GM21381 (cell line): Measurements from ENCODE around the gene TEX35.
"Not testable (repeated sequence)": the region's sequence is repeated elsewhere in the genome, so short reads cannot be mapped to it uniquely, and the experiment has no call there.

Source experiments
- ATAC-seq: cut with Tn5 transposase; IDR thresholded peaks from one replicate; pipeline ENCODE4 v1.9.1; 2021; ENCODE audit warnings: mild to moderate bottlenecking, moderate library complexity; ENCODE audit not compliant: unreplicated experiment

The TEX35 gene

GRCh38 chr1:178494569-178494971 lies 18.3 kb upstream of the TEX35 start:
- ATAC-seq, result no peak

- no peak for ATAC-seq
Measured at GRCh38 chr1:178495158-178495557, 17.8 kb upstream of the TEX35 start.

- ATAC-seq, result no peak
Measured at GRCh38 chr1:178495741-178496409, 17.0 kb upstream of the TEX35 start.

- ATAC-seq, result no peak
Measured at GRCh38 chr1:178496410-178497135, 16.3 kb upstream of the TEX35 start, which contains the start of gene CLEC20A. CLEC20A (minus strand) TSS chr1:178496964; CDS start chr1:178496939, 25 bp downstream.

GRCh38 chr1:178497903-178498478 lies 14.9 kb upstream of the TEX35 start:
- ATAC-seq, result no peak

GRCh38 chr1:178498896-178499675 lies 13.8 kb upstream of the TEX35 start:
- ATAC-seq, result no peak

GRCh38 chr1:178500091-178500770 lies 12.7 kb upstream of the TEX35 start:
- no peak for ATAC-seq

GRCh38 chr1:178500936-178501554 lies 11.9 kb upstream of the TEX35 start:
- ATAC-seq, result no peak

- ATAC-seq, result peak; percentile 77
Measured at GRCh38 chr1:178501705-178502329, 11.1 kb upstream of the TEX35 start.

- ATAC-seq, result no peak
Measured at GRCh38 chr1:178502330-178502714, 10.6 kb upstream of the TEX35 start.

- no peak for ATAC-seq
Measured at GRCh38 chr1:178502856-178503255, 10.1 kb upstream of the TEX35 start.

GRCh38 chr1:178503316-178503715 lies 9.6 kb upstream of the TEX35 start:
- ATAC-seq, result not testable (repeated sequence)

GRCh38 chr1:178503849-178504248 lies 9.1 kb upstream of the TEX35 start:
- no peak for ATAC-seq

GRCh38 chr1:178504286-178504685 lies 8.6 kb upstream of the TEX35 start:
- no peak for ATAC-seq

- no peak for ATAC-seq
Measured at GRCh38 chr1:178506177-178506576, 6.7 kb upstream of the TEX35 start.

- no peak for ATAC-seq
Measured at GRCh38 chr1:178506669-178507068, 6.2 kb upstream of the TEX35 start.

GRCh38 chr1:178509414-178510007 lies 3.4 kb upstream of the TEX35 start:
- ATAC-seq, result no peak

GRCh38 chr1:178510155-178510554 lies 2.8 kb upstream of the TEX35 start:
- ATAC-seq, result no peak

GRCh38 chr1:178513278-178513983 lies 522 bp downstream of the TEX35 start:
- ATAC-seq, result no peak
